Loucy (cell line): ENCODE data around the gene DIP2A.

Experiments
- H2AFZ ChIP-seq: fragments of 200-600 bp; sonication (generic); 2 replicates; pipeline ENCODE4 v1.6.0; 2016; ENCODE audit warnings: antibody characterized with exemption, mild to moderate bottlenecking, low read length, moderate library complexity
- H3F3A ChIP-seq: fragments of 200-600 bp; 2 replicates; pipeline ENCODE4 v1.6.0; 2016; ENCODE audit warnings: antibody characterized with exemption, low read depth, mild to moderate bottlenecking
- H3K27me3 ChIP-seq: fragments of 200-600 bp; sonication (generic); 2 replicates; pipeline ENCODE4 v1.6.1; 2014; ENCODE audit warnings: low read length, mild to moderate bottlenecking; ENCODE audit not compliant: insufficient read depth, poor library complexity, severe bottlenecking
- H3K36me3 ChIP-seq: fragments of 200-600 bp; sonication (generic); 2 replicates; pipeline ENCODE4 v1.6.1; 2016; ENCODE audit warnings: low read length; ENCODE audit not compliant: insufficient read depth
- H3K4me1 ChIP-seq: fragments of 200-600 bp; sonication (generic); 2 replicates; pipeline ENCODE4 v1.5.1; 2014; ENCODE audit warnings: low read length, mild to moderate bottlenecking; ENCODE audit not compliant: insufficient read depth, poor library complexity, severe bottlenecking
- H3K4me2 ChIP-seq: fragments of 200-600 bp; sonication (generic); 2 replicates; pipeline ENCODE4 v1.6.0; 2014; ENCODE audit warnings: antibody characterized with exemption, low read length, low read depth, mild to moderate bottlenecking; ENCODE audit not compliant: poor library complexity, severe bottlenecking
- H3K4me3 ChIP-seq: fragments of 200-600 bp; sonication (generic); 2 replicates; pipeline ENCODE4 v1.5.1; 2014; ENCODE audit warnings: low read length, mild to moderate bottlenecking, mixed read lengths; ENCODE audit not compliant: poor library complexity, severe bottlenecking
- H3K79me2 ChIP-seq: fragments of 200-600 bp; sonication (generic); 2 replicates; pipeline ENCODE4 v1.6.1; 2014; ENCODE audit warnings: low read length; ENCODE audit not compliant: insufficient read depth
- H3K9ac ChIP-seq: fragments of 200-600 bp; sonication (generic); 2 replicates; pipeline ENCODE4 v1.6.0; 2014; ENCODE audit warnings: mild to moderate bottlenecking, low read depth, low read length, moderate library complexity; ENCODE audit not compliant: poor library complexity, severe bottlenecking
- H3K9me2 ChIP-seq: fragments of 200-600 bp; sonication (generic); replicated peaks from 2 replicates; pipeline ENCODE4 v1.6.1; 2016; ENCODE audit warnings: low read depth, low read length, mixed read lengths
- H3K9me3 ChIP-seq: fragments of 200-600 bp; sonication (generic); 2 replicates; pipeline ENCODE4 v1.6.1; 2014; ENCODE audit warnings: mild to moderate bottlenecking, antibody characterized with exemption, low read length, low read depth; ENCODE audit not compliant: insufficient read depth
- H4K20me1 ChIP-seq: fragments of 200-600 bp; sonication (generic); 2 replicates; pipeline ENCODE4 v1.6.0; 2014; ENCODE audit warnings: antibody characterized with exemption, low read length, mild to moderate bottlenecking; ENCODE audit not compliant: insufficient read depth, poor library complexity, severe bottlenecking
- CTCF ChIP-seq: fragments of 200-600 bp; sonication (generic); conservative IDR thresholded peaks from 2 replicates; pipeline ENCODE4 v1.5.1; 2014; ENCODE audit warnings: mild to moderate bottlenecking, antibody characterized with exemption, low read length
- EZH2phosphoT487 ChIP-seq: fragments of 200-600 bp; IDR thresholded peaks from 2 replicates; pipeline ENCODE4 v1.6.1; 2018; ENCODE audit warnings: antibody characterized with exemption, mild to moderate bottlenecking, moderate library complexity, borderline replicate concordance

DIP2A gene

GRCh38 chr21:46550116-46550941, 91.6 kb downstream of the DIP2A start:
- peaks cover 30% of the 10 kb centered on the region for H3K4me1 ChIP-seq
- no peaks in the 10 kb centered on the region for H3K27me3 ChIP-seq
- H3K9me2 ChIP-seq, result no peaks in the 10 kb centered on the region
- H3K79me2 ChIP-seq, result no peaks in the 10 kb centered on the region
- no peaks in the 10 kb centered on the region for H3F3A ChIP-seq
- peaks cover 27% of the 10 kb centered on the region; the same call in 1 of the 2 replicates for H3K36me3 ChIP-seq
- no peak for TF ChIP-seq EZH2phosphoT487
- no peak for TF ChIP-seq CTCF
- H4K20me1 ChIP-seq, result no peaks in the 10 kb centered on the region
- no peak overlapping the region for H2AFZ ChIP-seq
- H3K9ac ChIP-seq, result no peak overlapping the region
- H3K4me2 ChIP-seq, result peak overlapping the region; percentile 23
- H3K4me3 ChIP-seq, result no peak overlapping the region
- H3K9me3 ChIP-seq, result no peaks in the 10 kb centered on the region; the same call in 1 of the 2 replicates

- no peak; the same call in 1 of the 2 replicates for TF ChIP-seq CTCF
- TF ChIP-seq EZH2phosphoT487, result no peak
These were observed 93.0 kb downstream of the DIP2A start for GRCh38 chr21:46551636-46552241.

GRCh38 chr21:46552274-46552673, 93.6 kb downstream of the DIP2A start:
- no peaks in the 10 kb centered on the region for H3F3A ChIP-seq
- no peaks in the 10 kb centered on the region for H3K79me2 ChIP-seq
- H3K4me3 ChIP-seq, result no peak overlapping the region
- peaks cover 30% of the 10 kb centered on the region for H3K4me1 ChIP-seq
- H3K4me2 ChIP-seq, result peak overlapping the region; percentile 15
- H3K9me3 ChIP-seq, result no peaks in the 10 kb centered on the region; the same call in 1 of the 2 replicates
- H2AFZ ChIP-seq, result no peak overlapping the region
- H4K20me1 ChIP-seq, result no peaks in the 10 kb centered on the region
- no peak overlapping the region for H3K9ac ChIP-seq
- no peaks in the 10 kb centered on the region for H3K27me3 ChIP-seq
- no peak for TF ChIP-seq EZH2phosphoT487
- TF ChIP-seq CTCF, result no peak
- no peaks in the 10 kb centered on the region for H3K9me2 ChIP-seq
- H3K36me3 ChIP-seq, result peaks cover 14% of the 10 kb centered on the region; the same call in 1 of the 2 replicates

More at GRCh38 chr21:46551636-46552241, 93.0 kb downstream of the DIP2A start:
- no peak overlapping the region for H2AFZ ChIP-seq
- H3K36me3 ChIP-seq, result peaks cover 18% of the 10 kb centered on the region; the same call in 1 of the 2 replicates
- H3K79me2 ChIP-seq, result no peaks in the 10 kb centered on the region
- no peak overlapping the region for H3K9ac ChIP-seq
- no peak overlapping the region for H3K4me3 ChIP-seq
- H3K27me3 ChIP-seq, result no peaks in the 10 kb centered on the region
- no peaks in the 10 kb centered on the region; the same call in 1 of the 2 replicates for H3K9me3 ChIP-seq
- peaks cover 30% of the 10 kb centered on the region for H3K4me1 ChIP-seq
- H3K9me2 ChIP-seq, result no peaks in the 10 kb centered on the region
- H3K4me2 ChIP-seq, result no peak overlapping the region
- no peaks in the 10 kb centered on the region for H3F3A ChIP-seq
- H4K20me1 ChIP-seq, result no peaks in the 10 kb centered on the region
